IPS-11a (cell line): ENCODE results near the gene CLIP2.
A peak's percentile ranks its signal among the peaks of the same experiment; 100 is the strongest.

Experiments
- H3K4me3 ChIP-seq: one replicate; pipeline ENCODE4 v1.5.1; 2013; ENCODE audit warnings: low read depth, low read length, control low read depth

Gene CLIP2

DNA sequence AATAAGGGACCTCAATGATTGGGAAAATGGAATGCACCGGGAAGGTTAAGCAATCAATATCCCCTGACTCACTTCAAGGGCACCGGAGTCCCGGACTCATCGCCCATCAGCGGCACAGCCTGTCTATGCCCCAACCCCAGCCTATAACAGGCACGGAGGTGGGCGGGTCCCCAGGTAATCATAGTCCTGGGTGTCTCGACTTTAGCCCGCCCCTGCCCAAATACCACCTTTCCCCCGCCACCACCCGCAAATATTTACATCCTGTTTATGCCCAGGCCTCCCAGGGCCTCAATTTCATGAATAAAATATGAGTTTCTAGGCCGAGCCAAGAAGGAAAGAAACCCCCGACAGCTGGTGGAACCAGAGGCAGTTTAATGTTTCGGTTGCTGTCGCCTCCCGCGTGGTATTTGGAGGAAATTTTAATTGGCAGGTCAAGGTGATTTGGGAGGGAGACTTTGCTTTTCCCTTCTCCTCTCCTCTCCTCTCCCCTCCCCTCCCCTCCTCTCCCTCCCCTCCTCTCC, 19.4 kb upstream of the CLIP2 start:
- no peak overlapping the region for H3K4me3 ChIP-seq

DNA sequence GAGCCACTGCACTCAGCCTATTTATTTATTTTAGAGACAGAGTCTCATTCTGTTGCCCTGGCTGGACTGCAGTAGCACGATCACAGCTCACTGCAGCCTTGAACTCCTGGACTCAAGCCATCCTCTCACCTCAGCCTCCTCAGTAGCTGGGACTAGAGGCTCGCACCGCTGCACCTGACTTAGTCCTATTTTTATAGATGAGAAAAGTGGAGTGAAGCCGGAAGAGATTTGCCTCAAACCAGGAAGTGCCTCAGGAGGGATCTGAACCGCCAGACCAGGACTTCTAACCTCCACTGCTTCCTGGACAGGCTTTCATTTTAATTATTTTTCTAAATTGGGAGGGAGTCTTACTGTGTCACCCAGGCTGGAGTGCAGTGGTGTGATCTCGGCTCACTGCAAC, 17.5 kb upstream of the CLIP2 start:
- no peak overlapping the region for H3K4me3 ChIP-seq

- no peak overlapping the region for H3K4me3 ChIP-seq
Observed at GRCh38 chr7:74272305-74273038, 16.7 kb upstream of the CLIP2 start.

DNA sequence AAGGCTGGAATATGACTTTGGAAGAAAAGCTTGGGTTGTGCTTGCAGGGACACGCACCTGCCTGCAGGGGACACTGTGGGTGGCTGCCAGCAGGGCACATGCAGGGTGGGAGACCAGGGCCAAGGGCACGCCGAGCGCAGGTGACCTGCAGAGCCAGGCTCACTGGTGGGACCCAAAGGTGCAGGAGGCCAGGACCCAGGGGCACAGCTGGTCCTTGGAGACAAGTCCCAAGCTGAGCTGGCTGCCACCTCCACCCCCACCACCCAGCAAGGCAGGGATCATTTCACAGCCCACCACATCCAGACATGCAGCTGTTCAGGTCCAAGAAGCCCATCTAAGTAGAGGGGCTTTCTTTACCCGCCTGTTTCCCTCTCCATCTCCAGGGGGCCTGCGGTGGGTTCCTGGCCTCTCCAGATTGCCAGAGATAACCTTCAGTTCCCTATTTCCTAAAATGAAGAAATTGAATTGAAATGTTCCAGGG, 13.8 kb upstream of the CLIP2 start:
- no peak overlapping the region for H3K4me3 ChIP-seq

DNA sequence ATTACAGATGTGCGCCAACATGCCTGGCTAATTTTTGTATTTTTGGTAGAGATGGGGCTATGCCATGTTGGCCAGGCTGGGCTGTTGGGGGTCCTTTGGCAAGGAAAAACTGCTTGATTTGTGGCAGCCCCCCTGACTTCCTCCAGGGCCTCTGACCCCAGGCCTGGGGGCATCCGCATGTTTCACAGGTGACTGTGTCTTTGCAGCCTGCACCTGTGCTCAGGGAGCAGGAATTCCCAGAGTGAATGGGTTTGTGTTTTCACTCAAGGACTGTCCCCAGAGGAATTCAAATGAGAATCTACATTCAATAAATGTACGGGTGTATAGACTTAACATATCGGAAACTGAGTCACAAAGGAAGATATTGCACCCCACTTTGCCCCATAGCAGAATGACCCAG, 11.6 kb upstream of the CLIP2 start:
- no peak overlapping the region for H3K4me3 ChIP-seq

DNA sequence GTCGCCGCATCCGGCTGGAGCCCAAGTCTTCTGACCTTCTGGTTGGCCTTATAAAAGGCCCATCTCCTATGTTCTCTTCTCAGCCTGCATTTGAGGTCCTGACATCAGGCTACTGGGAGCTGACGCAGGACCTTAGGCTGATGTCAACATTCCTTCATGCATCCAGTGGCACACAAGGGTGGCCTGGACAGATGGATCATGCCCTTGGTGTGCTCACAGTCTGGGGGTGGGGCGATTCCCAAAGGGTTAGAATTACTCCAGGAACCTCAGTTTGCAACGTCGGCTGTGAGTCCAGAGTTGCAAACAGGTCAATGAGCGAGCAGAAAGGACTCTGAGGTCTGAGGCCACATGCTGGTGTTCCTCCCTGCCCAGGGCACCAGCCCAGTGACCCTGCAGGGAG, 8.2 kb upstream of the CLIP2 start:
- H3K4me3 ChIP-seq = no peak overlapping the region

GRCh38 chr7:74282748-74283459, 6.3 kb upstream of the CLIP2 start:
- H3K4me3 ChIP-seq = no peak overlapping the region

- no peak overlapping the region for H3K4me3 ChIP-seq
Observed at GRCh38 chr7:74283858-74284447, 5.3 kb upstream of the CLIP2 start.

GRCh38 chr7:74284781-74285259, 4.4 kb upstream of the CLIP2 start:
- no peak overlapping the region for H3K4me3 ChIP-seq

DNA sequence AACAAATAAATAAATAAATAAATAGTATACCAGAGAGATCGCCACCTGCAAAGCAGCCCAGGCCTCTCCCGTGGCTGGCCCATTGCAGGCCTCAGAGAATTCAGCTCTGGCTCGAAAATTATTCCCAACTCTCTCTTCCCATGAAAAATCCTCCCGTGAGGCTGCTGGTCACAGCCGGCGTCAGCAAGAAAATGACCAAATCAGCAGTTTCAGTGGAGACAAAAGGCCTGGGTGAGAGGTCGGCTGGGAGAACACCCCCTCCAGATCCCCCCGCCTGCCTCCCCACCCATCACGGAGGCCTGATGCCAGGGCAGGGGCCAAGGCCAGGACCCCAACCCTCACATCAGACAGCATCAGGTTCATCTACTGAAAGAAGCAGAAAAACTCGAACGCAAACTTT, 3.1 kb upstream of the CLIP2 start:
- no peak overlapping the region for H3K4me3 ChIP-seq

GRCh38 chr7:74287303-74288033, 1.7 kb upstream of the CLIP2 start:
- no peak overlapping the region for H3K4me3 ChIP-seq

DNA sequence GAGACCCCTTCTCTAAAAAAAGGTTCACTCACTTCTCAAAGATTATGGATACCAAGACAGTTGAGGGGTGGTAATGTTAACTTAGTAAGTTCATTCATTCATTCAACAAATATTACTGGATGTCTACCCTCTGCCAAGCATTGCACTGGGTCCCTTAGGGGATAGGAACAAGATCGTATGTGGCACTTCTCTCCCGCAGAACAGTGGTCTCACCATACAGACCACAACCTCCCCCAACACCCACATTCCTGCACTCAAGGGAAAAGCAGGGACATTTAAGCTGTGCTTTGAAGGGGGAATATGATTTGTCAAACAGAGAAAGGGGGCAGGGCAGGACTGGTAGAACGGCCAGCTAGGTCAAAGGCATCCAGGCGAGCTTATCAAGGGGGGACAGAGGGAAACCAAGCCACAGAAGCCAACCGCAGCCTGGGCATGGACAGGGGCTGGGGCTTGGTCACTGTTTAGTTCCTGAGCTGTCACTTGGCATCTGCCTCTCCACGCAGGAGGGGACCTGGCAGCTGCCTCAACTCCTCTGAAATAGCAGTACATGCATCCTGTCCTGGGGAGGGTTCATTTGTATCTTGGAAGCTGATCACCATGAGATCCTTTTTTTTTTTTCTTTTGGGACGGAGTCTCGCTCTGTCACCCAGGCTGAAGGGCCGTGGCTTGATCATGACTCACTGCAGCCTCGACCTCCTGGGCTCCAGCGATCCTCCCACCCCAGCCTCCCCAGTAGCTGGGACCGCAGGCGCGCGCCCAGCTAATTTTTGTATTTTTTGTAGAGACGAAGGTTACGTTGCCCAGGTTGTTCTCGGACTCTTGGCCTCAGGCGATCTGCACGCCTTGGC, 949 bp upstream of the CLIP2 start:
- H3K4me3 ChIP-seq = no peak overlapping the region

DNA sequence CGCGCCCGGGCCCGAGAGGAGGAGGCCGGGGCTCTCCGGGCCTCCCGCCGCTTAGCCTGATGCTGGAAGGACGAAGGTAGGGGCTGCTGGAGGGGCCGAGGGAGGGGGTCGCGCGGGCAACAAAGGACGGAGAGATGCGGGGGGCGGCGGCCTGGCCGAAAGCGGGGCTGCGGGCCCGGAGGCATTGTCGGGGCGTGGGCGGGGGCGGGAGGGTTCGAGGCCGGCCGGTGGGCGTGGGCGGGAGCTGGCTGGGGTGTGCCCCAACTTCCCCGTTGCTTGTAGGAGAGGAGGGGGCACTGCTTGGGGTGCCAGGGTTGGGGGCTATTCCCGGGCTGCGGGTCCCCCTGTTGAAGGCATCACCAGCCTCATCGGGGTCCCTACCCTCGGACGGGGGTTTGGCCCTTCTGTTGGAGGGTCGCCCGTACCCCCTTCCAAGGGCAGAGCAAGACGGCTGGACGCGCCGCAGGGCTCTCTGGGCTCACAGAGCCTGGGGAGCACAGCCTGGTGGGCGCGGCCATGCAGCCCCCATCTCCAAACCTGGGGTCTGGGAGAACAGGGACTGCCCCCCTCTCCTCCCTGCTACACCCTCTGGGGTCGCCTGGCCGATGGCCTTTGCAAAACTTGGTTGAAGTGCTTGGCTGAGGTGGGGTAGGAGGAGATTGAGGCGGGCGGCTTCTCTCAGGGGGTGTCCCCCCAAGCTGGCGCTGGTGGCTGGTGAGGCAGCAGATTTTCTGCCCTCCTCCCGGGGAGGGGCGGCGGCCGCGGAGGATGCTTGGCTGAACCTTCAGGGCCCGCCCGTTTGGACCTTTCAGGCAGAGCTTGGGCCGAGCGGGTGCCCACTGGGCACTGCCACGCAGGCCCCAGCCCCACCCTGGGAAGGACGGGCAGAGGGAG, 699 bp downstream of the CLIP2 start:
- peak overlapping the region; percentile 81 for H3K4me3 ChIP-seq

DNA sequence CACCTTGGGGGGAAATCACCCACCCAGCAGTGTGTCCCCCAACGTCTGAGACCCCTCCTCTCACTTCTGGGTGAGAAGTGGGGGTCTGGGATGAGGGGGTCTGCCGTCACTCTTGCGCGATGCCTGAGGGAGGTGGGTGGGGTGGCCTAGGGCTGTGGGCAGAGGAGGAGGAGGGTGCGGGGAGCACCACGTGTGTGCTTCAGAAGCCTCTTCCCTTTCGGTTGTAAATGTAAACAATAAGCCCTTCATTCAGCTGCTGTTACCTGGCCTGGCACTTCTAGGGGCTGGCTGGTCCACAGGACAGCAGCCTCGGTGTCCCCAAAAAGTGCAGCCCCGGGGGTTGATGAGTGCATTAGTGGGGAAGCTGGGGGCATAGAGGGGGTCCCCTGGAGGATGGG, 1.3 kb downstream of the CLIP2 start:
- H3K4me3 ChIP-seq = peak overlapping the region; percentile 81

- H3K4me3 ChIP-seq = peak overlapping the region; percentile 81
Observed at GRCh38 chr7:74290981-74291441, 1.8 kb downstream of the CLIP2 start.

- H3K4me3 ChIP-seq = no peak overlapping the region
Observed at GRCh38 chr7:74291535-74291934, 2.3 kb downstream of the CLIP2 start.

DNA sequence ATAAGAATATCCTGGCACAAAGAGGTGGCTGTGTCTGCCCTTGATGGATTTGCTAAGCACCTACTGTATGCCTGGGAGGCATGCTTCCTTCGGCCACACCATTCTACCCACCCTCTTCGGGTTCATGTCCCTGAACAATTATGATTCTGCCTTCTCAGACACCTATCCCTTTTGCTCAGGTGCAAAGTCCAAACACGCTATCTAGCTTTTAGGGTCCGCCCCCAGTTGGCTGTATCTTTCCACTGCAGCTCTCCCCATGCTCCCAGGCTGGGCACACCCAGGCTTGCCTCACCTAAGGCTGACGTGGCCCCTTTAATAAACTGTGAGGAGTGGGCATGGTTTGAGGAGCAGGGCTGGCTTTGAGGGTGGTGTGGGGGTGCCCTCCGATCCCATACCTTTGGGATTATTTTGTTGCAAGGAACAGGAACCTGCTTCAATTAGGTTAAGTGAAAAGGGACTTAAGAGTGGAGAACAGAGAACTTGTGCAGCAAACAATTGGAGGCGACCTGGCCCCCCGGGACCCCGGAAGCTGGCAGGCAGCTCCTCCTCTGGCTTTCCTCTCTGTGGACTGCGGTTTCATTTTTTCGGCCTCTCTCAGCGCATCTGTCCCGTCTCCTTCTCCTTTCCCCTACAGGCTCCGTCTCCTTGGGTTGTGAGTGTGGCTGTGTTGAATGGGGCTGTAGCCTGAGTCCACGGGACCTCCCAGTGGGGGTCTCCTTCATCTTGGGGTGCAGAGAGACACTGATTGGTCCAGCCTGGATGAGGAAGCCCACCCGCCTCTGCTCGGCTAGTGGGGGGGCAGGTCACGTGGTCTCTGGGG, 3.8 kb downstream of the CLIP2 start:
- H3K4me3 ChIP-seq = no peak overlapping the region

DNA sequence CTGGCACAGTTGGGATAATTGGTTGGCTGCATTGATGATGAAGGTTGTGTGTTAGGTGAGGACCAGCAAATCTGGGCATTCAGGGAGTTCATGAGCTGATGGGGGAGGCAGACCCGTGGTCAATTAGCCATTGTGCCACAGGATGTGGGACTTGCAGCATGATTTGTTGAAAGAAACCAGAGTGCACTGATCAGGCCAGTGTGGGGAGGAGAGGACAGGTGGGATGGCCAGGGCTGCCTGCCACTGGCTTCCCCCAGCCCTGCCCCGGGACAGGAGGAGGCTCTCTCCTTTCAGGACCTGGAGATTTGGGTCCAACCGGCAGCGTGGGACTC, 4.3 kb downstream of the CLIP2 start:
- H3K4me3 ChIP-seq = no peak overlapping the region
